Mucosa of stomach (tissue), 1 donor: ENCODE measurements around the gene CCDC154.

ENCODE experiments used
- H3K27me3 ChIP-seq: one replicate; pipeline ENCODE4 v1.7.0; 2013; ENCODE audit warnings: mild to moderate bottlenecking, low read length; ENCODE audit not compliant: control insufficient read depth, insufficient read depth
- H3K36me3 ChIP-seq: one replicate; pipeline ENCODE4 v1.7.0; 2013; ENCODE audit warnings: low read length; ENCODE audit not compliant: control insufficient read depth, insufficient read depth
- H3K4me1 ChIP-seq: one replicate; pipeline ENCODE4 v1.7.0; 2013; ENCODE audit warnings: mild to moderate bottlenecking, low read length; ENCODE audit not compliant: control insufficient read depth, insufficient read depth
- H3K4me3 ChIP-seq: one replicate; pipeline ENCODE4 v1.7.0; 2013; ENCODE audit warnings: low read length
- H3K9ac ChIP-seq: one replicate; pipeline ENCODE4 v1.7.0; 2013; ENCODE audit warnings: mild to moderate bottlenecking, low read length, moderate library complexity
- H3K9me3 ChIP-seq: one replicate; pipeline ENCODE4 v1.7.0; 2013; ENCODE audit warnings: mild to moderate bottlenecking, low read length, moderate library complexity; ENCODE audit not compliant: control insufficient read depth
- donor health status: Pancreatic carcinoma.

CCDC154 gene

DNA sequence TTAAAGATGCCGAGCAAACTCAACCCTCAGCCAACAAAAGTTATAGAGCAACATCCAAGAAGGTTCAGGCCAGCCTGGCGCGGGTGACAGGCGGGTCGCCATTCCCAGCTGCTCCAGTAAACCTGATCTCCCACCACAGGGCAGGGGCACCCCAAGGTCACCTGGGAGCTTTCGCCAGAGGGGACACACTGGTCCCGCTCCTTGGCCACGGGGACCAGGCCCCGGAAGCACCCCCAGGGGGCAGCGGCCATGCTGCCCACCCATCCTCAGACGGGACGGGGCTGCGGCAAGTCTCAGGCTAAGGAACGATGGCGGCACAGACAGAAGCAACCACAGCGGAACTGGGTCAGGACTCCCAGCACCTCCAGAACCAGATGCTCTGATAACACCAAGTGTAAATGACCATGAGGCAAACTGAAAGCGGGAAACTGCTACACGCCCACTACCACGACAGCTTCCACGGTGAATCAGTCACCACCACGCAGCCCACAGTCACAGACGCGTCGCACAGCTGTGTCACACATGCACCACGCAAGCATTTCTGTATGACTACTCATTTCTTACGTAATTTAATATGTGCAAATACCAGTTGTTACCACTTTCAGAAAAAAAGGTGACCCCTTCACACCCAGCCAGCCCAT is 14.1 kb upstream of the CCDC154 start:
- Histone ChIP-seq H3K9me3 (no peaks in the 10 kb centered on the region), H3K4me1 (no peaks in the 10 kb centered on the region), H3K4me3 (no peak overlapping the region), H3K9ac (no peak overlapping the region), H3K27me3 (no peaks in the 10 kb centered on the region), H3K36me3 (no peaks in the 10 kb centered on the region)

DNA sequence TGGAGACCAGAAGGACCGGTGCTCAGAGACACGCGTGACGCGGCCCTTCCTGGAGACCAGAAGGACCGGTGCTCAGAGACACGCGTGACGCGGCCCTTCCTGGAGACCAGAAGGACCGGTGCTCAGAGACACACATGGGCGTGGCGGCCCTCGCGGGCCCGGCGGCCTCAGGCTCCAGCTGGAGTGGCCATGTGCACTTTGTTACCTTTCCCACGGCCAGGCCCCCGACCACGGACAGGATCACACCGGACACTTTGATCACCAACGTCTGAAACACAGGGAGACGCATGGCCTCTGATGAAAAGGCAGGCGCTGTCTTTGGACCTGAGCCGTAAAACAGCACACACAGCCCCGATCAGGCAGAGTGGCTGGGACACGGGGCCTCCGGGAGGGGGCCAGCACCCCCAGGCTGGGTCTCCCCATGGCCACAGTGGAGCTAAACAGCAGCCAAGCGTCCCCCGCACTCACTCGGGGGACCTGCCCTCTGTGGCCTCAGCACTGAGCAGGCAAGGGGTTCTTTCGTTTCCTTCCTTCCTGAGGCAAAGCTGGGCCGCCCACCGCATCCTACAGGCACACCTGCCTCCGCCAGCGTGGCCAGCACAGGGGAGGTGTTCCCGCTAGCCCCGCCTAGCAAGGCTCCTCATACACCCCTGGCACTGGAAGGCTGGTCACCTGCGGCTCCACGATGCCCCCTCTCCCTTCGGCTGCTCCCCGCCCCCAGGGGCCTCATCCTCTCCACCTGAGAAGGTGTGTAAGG is 13.3 kb upstream of the CCDC154 start:
- Histone ChIP-seq H3K9ac (no peak overlapping the region), H3K36me3 (no peaks in the 10 kb centered on the region)

DNA sequence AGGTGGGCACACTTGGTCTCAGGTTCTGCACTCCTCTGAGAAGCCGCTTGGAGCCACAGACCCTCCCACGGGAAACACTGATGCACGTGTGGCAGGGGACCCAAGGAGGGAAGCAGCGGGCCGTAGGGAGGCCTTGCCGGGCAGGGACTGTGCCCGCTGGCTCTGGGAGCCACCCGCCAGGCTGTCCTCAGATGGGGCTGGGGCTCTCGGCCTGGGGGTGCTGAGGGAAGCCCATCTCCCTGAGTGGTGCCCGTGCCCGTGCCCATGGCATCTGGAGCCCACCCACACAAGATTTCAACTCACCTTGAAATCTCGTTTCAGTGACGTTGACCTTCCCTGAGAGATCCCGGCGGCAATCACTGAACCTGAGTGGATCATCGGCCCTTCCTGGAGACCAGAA is 12.6 kb upstream of the CCDC154 start:
- H3K9ac ChIP-seq, result no peak overlapping the region
- no peaks in the 10 kb centered on the region for H3K36me3 ChIP-seq
- no peaks in the 10 kb centered on the region for H3K27me3 ChIP-seq
- no peaks in the 10 kb centered on the region for H3K9me3 ChIP-seq
- no peak overlapping the region for H3K4me3 ChIP-seq
- no peaks in the 10 kb centered on the region for H3K4me1 ChIP-seq

More for the DNA sequence above, 13.3 kb upstream of the CCDC154 start:
- Histone ChIP-seq H3K4me3 (no peak overlapping the region), H3K27me3 (no peaks in the 10 kb centered on the region), H3K9me3 (no peaks in the 10 kb centered on the region), H3K4me1 (no peaks in the 10 kb centered on the region)

DNA sequence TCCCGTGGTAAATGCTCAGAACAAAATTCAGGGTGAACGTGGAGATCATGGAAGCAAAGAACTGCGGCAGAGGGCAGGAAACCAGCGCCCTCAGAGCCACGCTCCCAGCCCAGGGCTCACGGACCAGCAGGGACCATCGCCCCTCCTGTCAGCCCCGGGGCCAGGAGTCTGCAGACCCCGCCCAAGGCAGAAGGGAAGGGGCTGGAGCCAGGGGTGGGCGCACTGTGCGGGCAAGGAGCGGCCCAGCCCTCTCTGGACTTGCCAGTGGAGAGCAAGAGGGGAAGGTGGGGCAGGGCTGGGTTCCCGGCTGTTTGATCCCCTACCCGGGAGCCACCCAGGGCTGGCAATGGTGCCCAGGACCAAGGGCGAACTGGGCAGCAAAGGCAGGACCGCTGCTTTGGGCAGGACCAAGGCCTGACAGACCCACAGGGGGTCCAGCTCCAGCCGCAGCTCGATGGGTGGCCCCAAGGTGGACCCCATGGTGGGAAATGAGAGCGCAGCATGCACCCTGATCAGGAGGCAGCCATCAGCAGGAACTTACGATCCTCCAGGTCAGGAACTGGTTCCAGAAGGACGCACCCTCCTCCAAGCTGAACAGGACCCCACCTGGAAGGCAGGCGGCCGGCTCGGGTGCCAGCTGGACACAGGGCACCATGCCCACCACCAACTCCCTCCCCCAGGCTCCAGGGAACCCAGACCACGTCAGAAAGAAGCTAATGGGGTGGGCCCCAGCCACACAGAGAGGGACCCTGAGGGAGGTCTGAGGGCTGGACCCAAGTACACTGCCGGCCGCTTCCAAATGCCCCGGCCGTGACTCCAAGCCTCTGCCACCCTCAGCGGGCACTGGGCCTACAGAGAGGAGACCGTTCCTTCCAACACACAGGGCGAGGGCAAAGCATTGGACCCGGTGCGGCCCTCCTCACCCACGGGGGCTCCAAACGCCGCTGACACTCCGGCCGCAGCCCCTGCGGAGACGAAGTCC is 11.1 kb upstream of the CCDC154 start:
- no peaks in the 10 kb centered on the region for H3K9me3 ChIP-seq
- H3K4me3 ChIP-seq, result no peak overlapping the region
- no peak overlapping the region for H3K9ac ChIP-seq
- no peaks in the 10 kb centered on the region for H3K27me3 ChIP-seq
- no peaks in the 10 kb centered on the region for H3K4me1 ChIP-seq
- no peaks in the 10 kb centered on the region for H3K36me3 ChIP-seq

DNA sequence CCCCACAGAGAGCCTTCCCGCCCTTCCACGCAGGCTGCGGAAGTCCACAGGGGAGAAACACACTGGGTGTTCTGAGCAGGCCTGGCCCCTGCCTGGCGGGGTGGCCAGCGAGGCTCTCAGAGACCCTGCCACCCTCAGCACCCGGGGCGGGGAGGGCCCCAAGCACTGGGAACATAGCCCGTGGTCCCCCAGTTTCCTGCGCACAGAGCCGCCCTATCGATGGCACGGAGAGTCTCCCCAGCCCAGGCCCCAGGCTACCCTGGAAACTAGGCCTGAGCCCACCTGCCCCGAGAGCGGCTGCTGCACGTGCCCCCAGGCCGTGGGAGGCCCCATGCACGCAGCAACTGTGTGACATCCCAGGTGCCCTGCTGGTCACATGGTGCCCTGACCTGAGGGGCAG is 10.2 kb upstream of the CCDC154 start:
- Histone ChIP-seq H3K4me1 (no peaks in the 10 kb centered on the region), H3K4me3 (no peak overlapping the region), H3K9ac (no peak overlapping the region), H3K9me3 (no peaks in the 10 kb centered on the region), H3K27me3 (no peaks in the 10 kb centered on the region), H3K36me3 (no peaks in the 10 kb centered on the region)

DNA sequence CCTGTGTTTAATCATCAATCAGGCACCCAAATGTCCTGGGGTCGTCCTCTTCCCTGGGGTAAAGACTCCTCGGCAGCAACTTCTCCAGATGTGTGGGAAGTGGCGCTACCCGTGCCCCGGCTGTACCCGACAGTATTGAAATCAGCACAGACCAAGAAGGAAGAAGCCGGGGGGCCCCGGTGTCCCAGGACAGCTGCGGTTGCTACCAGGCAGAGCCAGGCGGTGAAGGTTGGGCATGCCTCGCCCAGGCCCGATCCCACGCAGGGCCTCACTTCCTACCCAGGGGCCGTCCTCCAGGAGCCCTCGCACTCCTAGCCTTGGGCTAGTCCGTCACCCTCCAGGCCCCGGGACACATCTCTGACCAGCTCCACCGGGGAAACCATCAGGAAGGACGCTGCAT is 9.0 kb upstream of the CCDC154 start:
- no peak overlapping the region for H3K4me3 ChIP-seq
- no peaks in the 10 kb centered on the region for H3K36me3 ChIP-seq
- H3K27me3 ChIP-seq, result no peaks in the 10 kb centered on the region
- no peaks in the 10 kb centered on the region for H3K9me3 ChIP-seq
- H3K9ac ChIP-seq, result no peak overlapping the region
- no peaks in the 10 kb centered on the region for H3K4me1 ChIP-seq

DNA sequence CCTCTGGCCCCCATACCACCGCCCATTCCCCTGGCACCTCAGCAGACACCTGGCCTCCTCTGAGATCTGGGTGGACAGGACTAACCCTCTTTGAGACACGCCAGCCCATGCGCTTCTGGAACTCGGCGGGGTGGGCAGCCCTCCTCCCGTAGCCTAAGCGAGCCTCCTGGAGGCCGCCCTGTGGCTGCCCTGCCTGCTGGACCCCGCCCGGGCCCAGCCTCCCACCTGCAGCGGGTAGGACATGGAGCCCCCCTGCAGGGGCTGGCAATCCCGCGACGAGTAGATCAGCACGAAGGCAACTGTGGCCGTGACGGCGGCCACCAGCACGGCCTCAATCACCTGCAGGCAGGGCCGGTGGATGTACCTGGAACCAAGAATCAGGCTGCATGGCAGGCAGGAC is 8.2 kb upstream of the CCDC154 start:
- Histone ChIP-seq H3K9ac (no peak overlapping the region), H3K4me3 (no peak overlapping the region), H3K9me3 (no peaks in the 10 kb centered on the region), H3K4me1 (no peaks in the 10 kb centered on the region), H3K27me3 (no peaks in the 10 kb centered on the region), H3K36me3 (no peaks in the 10 kb centered on the region)

DNA sequence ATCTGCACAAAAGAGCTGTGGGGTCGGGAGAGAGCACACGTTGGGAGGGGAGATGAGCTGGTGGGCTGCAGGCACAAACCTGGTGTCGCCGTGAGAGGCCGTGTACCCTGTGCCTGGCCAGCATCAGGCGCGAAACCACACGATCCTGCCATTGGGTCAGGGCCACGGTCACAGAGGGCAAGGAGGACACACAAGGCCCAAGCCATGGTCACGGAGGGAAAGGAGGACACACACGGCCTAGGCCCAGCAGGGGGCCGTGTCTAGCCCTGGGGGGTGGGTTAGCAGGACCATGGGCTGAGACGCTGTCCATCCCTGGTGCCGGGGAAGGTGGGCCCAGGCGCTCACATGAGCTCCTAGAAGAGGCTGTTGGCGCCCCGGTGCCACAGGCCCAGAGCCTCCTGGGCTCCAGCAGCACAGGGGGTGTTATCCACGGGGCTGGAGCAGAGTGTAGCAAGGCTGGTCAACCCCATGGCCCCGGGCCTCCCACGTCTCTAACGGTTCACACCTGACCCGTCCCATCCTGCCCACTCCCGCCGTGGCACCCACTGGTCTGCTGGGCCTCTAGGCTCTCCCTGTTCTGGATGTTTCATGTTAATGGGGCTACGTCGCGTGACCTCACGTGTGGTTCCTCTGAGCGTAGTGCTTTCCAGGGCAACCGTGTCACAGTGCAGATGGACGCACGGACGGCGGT is 7.5 kb upstream of the CCDC154 start:
- no peaks in the 10 kb centered on the region for H3K9me3 ChIP-seq
- no peak overlapping the region for H3K4me3 ChIP-seq
- H3K9ac ChIP-seq, result no peak overlapping the region
- H3K4me1 ChIP-seq, result no peaks in the 10 kb centered on the region
- H3K27me3 ChIP-seq, result no peaks in the 10 kb centered on the region
- H3K36me3 ChIP-seq, result no peaks in the 10 kb centered on the region

DNA sequence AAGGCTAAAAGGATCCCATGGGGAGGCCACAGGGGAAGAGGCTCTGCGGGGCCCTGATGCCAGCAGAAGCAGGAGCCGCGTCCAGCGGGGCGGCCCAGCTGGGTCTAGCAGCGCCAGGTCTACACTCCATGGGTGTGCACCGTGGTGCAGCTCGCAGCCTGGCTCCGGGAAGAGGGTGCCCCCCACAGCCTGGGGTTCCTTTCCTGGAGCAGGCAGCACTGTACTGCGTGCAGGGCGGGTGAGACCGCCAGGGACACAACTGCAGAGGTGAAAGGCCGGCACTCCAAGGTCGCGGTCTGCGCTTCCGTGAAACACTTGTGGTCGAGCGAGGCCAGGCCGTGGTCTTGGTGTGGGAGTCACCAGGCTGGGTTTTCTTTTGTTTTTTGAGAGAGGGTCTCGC is 6.5 kb upstream of the CCDC154 start:
- H3K4me1 ChIP-seq, result no peaks in the 10 kb centered on the region
- no peaks in the 10 kb centered on the region for H3K36me3 ChIP-seq
- no peak overlapping the region for H3K4me3 ChIP-seq
- H3K27me3 ChIP-seq, result no peaks in the 10 kb centered on the region
- no peaks in the 10 kb centered on the region for H3K9me3 ChIP-seq
- H3K9ac ChIP-seq, result no peak overlapping the region

DNA sequence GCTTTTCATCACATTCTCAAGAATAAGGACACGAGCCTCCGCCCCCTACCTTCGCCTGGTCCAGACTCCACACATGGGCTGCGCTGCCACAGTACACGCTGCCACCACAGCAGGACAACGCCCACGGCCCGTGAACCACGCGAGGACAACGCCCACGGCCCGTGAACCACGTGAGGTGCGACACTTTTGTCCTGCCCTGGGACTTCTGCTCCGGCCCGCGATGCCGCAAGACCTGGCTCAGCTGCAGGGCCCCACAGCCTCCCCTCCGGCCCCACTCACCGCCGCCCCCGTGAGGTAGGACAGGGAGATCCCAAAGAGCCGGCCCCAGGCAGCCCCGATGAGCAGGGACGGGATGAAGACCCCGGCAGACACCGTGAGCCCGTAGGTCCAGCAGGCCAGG is 5.9 kb upstream of the CCDC154 start:
- no peak overlapping the region for H3K9ac ChIP-seq
- no peaks in the 10 kb centered on the region for H3K27me3 ChIP-seq
- no peaks in the 10 kb centered on the region for H3K36me3 ChIP-seq
- no peak overlapping the region for H3K4me3 ChIP-seq
- H3K9me3 ChIP-seq, result no peaks in the 10 kb centered on the region
- no peaks in the 10 kb centered on the region for H3K4me1 ChIP-seq

DNA sequence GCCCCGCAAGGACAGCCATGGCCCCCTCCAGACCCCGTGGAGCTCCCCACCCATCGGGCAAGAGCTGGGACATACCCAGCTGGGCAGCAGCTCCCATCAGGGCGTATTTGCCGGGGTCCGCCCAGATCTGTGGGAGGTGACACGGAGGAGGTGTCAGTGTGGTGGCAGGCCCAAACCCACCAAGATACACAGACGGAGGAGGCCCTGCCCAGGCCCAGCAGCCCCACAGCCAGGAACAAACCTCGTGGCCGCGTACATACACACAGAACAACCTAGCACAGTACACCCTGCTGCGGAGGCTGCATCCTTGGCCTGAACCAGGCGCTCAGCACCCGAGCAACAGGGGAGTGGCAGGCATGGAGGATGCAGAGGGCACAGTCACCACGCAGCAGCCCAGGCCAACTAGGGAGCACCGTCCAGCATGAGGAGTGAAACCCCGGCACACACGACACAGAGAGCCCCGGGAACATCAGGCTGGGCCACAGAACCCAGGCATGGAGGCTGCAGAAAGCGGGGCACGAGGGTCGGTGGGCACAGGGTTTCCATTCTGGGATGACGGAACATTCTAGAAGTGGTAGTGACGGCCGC is 4.9 kb upstream of the CCDC154 start:
- no peaks in the 10 kb centered on the region for H3K27me3 ChIP-seq
- no peak overlapping the region for H3K4me3 ChIP-seq
- H3K4me1 ChIP-seq, result no peaks in the 10 kb centered on the region
- H3K36me3 ChIP-seq, result no peaks in the 10 kb centered on the region
- no peak overlapping the region for H3K9ac ChIP-seq
- no peaks in the 10 kb centered on the region for H3K9me3 ChIP-seq
